GM19238 (cell line): ENCODE data around the gene TBR1.

ENCODE experiments used
- DNase-seq: peaks from one replicate; pipeline ENCODE4 v3.0.0; 2011; ENCODE audit warnings: low spot score; ENCODE audit not compliant: insufficient read length

TBR1 gene

DNA sequence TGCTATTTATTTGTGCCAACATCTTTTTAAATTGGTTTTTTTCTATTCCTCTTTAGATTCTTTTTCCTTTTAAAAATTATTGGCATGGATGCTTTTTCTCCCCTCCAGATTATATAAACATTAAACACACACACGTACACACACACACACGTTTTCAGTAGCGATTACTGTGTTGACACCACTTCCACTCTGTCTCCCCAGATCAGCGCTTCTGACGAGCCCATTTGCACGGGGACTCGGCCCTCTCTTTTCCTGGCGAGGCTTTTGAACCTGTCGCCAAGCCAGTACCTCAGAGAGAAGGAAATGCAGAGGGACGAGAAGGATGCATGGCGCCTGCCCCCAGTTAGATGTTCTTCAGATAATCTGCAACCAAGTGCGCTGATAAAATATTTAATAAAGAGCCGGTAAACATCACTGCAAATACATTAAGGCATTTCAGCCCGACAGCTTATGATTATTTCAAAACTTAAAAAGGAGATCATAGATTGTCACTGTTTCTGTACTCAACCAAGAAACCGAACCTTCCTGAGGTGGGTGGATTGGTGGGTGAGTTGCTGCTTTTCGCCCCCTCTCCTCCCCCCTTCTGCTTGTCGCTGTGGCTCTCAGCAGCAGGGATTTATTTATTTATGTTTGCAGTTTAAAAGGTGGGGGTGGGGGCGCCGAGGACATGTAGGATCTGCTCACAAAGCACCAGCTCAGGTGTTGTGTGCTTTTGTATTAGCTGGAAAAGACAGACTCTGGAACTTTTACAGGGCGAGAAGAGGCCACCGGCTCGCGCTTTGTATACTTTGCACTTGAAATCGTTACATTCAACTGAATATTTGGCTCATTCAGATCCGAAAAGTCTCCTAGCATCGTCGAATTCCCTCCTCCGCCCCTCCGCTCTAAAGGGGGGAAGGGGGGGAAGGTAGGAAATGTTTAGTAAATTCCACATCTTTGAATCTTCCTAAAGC is 787 bp upstream of the TBR1 start:
- no peak for DNase-seq

DNA sequence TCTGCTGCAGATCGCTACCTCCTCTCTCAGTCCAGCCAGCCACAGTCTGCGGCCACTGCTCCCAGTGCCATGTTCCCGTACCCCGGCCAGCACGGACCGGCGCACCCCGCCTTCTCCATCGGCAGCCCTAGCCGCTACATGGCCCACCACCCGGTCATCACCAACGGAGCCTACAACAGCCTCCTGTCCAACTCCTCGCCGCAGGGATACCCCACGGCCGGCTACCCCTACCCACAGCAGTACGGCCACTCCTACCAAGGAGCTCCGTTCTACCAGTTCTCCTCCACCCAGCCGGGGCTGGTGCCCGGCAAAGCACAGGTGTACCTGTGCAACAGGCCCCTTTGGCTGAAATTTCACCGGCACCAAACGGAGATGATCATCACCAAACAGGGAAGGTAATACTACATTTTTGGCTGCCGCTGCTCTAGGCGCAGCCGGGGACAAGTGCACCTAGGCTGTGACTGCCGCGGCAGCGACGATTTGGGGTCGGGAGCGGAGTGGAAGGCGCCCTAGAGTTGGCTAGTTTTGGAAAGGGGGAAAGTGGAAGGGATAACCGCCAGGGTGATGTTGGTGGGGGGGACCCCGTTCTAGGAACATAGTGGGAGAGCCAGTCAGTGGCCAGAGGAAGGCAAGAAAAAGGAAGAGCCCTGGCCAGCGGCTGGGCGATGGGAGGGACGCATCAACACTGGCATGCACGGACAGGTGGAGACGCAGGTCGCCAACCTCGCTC is 776 bp downstream of the TBR1 start:
- DNase-seq = no peak

DNA sequence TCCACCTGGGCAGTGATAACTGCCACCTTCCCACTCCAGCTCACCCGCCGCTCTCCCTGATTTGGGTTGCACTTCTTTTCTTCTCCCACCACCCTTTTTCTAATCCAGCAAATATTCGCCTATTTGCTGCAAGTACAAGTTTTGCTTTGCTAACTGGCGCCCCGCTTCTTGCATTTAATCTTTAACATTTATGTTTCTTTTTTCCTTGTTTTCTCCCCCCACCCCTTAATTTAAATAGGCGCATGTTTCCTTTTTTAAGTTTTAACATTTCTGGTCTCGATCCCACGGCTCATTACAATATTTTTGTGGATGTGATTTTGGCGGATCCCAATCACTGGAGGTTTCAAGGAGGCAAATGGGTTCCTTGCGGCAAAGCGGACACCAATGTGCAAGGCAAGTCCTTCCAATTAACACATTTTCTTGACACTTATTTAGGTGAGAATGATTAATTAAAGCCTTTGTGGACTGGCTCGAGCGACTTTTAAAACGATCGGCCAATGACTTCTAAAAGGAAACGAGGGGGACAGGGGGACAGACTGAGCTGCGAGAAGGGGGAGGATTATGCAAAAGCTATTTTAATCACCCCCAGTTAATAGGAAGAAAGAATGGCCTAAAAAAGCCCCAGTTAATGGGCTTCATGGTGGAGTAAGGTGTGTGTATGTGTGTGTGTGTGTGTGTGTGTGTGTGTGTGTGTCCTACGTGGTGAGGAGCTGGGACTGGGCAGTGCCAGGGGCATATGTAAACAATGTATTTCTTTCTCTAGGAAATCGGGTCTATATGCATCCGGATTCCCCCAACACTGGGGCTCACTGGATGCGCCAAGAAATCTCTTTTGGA is 1.6 kb downstream of the TBR1 start:
- DNase-seq = no peak

DNA sequence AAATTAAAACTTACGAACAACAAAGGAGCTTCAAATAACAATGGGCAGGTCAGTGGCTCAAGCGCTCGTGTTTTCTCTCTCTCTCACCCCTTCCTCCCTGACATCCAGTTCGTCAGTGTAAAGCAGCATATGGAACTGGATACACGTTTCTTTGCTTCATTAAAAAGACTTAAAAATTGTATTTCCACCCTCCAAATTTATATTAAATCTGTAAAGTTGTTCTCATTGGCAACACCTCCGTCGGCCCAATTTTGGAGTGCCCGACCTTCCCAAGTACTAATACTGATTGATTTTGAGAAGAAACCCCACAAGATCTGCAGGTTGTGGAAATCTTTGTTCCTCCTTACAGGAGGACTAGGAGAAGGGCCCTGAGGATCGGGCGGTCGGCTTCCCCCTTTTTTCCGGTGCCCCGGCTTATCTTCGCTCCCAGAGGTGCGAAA is 2.2 kb downstream of the TBR1 start:
- DNase-seq = no peak

DNA sequence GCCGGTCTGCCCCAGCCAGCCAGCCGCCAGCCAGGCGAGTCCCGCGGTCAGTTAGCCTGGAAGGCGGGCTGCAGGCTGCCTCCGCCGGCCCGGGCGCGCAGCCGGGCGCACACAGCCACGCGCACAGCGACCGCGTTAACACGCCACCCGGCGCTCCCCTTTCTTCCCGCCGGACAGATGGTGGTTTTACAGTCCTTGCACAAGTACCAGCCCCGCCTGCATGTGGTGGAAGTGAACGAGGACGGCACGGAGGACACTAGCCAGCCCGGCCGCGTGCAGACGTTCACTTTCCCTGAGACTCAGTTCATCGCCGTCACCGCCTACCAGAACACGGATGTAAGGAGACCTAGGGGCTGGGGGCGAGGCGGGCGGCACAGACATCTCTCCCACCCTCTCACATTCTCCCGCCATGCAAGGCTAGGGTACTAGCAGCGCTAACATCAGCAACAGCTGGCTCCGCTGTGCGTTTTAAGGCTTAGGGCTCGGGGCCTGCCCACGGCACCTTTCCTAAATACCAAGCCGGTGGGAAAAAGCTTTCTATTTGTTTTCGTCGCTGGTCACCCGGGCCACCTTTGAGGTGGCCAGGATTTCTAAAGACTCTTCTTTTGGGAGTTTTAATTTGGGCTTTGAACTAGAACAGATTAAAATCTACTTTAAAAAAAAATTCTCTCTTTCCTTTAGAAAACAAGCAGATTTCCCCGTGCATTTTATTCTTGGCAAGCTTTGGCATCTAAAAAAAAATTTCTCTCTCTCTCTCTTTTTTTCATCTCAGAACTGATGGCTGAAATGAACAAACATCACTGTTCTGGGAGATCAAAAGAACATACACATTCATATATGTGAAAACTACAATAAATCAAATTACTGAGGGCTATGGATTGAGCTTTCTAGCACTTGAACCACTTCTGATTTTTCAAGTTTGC is 2.9 kb downstream of the TBR1 start:
- no peak for DNase-seq

DNA sequence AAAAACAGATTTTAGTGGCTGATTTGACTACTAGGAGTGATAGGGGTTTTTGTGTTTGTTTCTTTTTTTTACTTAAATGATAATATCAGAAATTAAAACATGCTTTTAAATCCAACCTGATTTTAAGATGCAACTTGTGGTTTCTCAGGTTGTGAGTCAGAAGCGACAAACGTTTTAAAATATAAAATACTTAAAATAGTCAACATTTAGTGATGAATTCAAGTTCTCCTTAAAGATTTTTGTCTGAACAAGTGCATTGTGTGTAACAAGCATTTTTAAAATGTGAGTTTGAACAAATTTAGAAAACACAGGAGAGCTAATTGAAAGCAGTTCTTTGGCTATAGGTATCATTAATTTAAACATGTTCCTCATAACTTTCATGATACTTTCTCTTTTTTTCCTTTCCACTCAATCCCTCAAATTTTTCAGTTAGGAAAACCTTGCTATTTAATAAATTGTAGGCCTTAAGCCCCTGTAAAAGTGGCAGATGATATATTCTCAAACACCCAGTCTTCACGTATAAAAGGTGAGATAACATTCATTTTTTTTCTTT is 3.6 kb downstream of the TBR1 start:
- no peak for DNase-seq

DNA sequence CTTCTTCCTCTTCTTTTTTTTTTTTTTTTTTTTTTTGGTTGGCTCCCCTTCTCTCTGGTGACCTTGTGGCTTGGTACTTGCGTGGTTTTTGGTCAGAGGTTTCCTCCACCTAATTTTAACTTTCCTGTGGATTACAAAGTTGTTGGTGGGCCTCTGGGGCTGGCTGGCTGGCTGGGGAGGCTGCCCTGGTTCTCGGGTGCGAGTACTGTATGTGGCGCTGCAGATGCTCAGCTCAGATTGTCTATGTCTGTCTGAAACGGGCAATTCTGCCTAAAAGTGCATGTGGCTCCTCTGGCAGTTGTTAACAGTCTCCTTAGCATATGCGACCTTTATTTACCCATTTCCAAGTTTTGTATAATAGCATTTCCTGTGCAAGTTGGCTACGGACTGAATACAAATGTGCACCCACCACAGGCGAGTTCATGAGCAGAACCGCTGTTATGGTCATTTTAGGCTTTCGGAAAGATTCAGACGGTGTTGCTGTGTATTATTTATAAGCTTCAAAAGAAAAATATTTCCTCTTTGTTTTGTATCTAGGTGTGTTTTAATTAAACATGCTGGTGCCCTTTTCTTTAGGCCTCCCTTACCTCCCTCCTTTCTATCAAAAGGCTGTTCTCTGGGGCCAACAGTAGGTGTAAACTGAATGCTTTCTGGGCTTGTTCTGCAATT is 4.4 kb downstream of the TBR1 start:
- DNase-seq = no peak

DNA sequence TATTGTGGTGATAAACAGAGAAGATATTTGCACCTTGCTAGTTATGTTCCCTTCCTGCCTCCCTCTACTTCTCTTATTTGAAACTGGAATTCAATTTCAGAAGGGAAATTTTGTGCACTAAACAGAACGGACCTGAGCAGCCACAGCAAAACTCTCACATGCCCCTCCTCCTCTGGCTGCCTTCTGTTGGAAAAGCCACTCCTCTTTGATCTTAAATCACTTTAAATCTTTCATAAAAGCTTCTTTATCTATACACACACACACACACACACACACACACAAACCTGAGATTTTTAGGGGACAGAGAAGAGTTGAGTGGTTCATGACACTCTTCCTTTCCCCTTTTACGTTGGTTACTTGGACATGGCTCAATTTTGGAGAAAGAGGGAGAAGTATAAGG is 5.6 kb downstream of the TBR1 start:
- DNase-seq = no peak

DNA sequence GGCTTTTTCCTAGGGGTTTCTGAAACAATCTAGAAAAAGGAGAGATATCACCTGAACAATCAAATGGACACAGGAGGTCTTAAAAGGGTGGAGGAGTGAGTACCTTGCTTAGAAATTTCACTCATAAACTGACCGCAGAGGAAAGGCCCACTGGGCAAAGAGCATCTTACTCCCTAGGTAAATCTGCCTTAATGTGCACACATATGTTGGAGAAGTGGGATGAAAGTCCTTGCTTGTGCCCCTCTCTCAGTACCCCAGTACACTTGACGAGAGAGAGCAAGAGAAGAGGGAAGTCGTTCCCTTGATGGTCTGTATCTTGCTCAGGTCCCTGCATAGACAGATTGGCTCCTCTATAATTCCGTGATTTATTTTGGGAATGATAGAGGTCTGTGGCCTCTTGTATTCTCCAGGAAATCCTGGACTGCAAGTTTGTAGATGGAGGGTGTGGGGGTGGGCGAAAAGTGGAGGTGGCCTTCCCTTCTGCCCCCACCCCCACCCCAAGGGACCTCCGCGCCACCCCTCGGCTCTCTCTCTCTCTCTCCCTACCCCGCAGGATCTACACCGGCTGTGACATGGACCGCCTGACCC is 6.8 kb downstream of the TBR1 start:
- no peak for DNase-seq

DNA sequence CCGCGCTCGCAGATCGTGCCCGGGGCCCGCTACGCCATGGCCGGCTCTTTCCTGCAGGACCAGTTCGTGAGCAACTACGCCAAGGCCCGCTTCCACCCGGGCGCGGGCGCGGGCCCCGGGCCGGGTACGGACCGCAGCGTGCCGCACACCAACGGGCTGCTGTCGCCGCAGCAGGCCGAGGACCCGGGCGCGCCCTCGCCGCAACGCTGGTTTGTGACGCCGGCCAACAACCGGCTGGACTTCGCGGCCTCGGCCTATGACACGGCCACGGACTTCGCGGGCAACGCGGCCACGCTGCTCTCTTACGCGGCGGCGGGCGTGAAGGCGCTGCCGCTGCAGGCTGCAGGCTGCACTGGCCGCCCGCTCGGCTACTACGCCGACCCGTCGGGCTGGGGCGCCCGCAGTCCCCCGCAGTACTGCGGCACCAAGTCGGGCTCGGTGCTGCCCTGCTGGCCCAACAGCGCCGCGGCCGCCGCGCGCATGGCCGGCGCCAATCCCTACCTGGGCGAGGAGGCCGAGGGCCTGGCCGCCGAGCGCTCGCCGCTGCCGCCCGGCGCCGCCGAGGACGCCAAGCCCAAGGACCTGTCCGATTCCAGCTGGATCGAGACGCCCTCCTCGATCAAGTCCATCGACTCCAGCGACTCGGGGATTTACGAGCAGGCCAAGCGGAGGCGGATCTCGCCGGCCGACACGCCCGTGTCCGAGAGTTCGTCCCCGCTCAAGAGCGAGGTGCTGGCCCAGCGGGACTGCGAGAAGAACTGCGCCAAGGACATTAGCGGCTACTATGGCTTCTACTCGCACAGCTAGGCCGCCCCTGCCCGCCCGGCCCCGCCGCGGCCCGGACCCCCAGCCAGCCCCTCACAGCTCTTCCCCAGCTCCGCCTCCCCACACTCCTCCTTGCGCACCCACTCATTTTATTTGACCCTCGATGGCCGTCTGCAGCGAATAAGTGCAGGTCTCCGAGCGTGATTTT is 7.6 kb downstream of the TBR1 start:
- no peak for DNase-seq

DNA sequence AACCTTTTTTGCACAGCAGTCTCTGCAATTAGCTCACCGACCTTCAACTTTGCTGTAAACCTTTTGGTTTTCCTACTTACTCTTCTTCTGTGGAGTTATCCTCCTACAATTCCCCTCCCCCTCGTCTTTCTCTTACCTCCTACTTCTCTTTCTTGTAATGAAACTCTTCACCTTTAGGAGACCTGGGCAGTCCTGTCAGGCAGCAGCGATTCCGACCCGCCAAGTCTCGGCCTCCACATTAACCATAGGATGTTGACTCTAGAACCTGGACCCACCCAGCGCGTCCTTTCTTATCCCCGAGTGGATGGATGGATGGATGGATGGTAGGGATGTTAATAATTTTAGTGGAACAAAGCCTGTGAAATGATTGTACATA is 8.3 kb downstream of the TBR1 start:
- no peak for DNase-seq

DNA sequence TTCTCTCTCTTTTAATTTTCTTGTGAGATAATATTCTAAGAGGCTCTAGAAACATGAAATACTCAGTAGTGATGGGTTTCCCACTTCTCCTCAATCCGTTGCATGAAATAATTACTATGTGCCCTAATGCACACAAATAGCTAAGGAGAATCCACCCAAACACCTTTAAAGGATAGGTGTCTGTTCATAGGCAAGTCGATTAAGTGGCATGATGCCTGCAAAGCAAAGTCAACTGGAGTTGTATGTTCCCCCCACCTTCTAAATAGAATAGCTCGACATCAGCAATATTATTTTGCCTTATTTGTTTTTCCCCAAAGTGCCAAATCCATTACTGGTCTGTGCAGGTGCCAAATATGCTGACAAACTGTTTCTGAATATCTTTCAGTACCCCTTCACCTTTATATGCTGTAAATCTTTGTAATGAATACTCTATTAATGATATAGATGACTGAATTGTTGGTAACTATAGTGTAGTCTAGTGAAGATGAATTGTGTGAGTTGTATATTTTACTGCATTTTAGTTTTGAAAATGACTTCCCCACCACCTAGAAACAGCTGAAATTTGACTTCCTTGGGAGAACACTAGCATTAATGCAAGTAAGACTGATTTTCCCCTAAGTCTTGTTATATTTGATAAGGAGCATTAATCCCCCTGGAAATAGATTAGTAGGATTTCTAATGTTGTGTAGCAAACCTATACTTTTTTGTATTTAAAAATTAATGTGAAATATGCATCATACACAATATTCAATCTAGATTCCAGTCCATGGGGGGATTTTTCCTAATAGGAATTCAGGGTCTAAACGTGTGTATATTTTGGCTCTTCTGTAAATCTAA is 9.0 kb downstream of the TBR1 start:
- DNase-seq = no peak

DNA sequence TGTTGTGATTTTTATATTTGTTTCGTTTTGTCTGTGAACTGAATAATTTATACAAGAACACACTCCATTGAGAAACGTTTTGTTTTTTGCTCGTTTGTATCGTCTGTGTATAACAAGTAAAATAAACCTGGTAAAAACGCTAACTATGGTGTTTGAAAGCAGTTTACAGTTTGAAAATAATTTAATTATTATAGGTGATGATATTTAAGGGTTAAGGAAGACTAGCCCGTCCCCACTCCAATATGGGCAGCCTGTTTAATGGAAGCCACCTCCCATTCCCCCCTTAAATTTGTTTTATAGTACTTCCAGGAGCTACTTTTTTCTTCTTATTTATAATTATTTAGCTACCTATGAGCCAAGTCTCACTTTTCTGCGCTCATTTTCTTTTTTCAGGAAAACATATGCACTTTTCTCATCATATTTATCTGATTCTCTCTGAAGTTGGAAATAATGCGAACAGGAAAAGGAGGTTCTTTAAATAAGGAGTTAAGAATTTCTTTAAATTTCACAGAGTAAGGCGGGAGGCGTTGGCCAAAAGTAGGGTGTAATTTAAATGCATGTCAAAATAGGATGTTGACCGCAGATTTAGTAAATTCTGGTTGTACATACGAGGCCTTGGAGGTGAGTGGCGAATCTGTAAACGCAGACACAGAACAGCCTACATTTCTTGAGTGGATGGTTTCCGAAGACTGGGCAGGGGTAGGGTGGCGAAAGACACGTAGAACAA is 9.8 kb downstream of the TBR1 start:
- no peak for DNase-seq

DNA sequence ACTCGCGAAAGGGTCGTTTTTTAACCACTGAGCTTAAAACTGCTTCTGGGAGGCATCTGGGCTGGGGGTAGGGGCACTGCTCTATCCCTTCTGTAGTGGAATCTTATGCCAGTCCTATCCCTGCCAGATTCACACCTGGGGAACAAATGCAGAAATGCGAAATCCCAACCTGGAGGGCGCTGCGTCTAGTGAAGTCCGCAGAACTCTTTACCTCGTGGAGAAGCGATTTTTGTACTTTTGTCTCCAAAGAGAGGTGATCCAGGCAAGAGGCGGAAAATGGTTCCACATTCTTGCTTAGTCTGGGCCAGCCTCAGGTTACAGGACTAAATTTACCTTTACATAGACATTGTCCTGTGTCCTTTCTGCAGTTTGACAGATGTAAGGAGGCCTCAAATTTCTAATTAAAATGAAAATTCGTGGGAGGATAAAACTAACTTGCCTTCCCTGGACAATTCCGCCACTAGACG is 10.4 kb downstream of the TBR1 start:
- no peak for DNase-seq

DNA sequence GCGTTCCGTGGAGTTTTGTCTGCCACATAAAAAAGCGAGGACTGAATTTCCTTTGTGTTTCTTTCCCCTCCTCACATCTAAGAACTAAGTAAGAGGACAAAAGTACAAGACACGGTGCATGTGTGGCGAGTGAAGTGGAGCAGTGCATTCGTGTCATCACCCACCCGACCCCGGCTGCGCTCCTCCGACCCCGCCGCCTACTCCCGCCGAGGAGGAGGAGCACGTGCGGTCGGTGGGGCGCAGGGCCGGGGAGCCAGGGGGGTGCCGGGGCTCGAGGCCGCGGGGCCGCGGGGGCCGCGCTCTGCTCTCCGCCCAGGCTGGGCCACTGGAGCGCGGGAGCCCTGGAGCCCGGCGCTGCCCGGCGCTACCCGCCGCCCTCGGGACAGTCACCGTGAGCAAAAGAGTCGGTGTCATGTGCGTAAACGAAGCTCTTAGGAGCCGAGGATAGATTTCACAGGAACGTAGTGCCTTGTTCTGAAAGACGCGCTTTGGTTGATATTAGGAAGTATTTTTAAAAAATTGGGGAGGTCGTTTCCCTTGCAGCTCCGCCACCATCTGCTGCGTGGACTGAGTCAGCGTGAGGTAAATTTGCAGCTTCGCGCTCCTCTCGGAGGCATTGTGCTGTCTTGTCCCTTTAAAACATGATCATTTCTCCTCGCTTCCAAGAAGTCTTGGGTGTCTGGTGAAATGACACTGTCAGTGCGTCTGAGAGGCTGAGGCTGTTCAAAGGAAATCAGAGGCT is 11.0 kb downstream of the TBR1 start:
- no peak for DNase-seq
